Left renal pelvis (tissue), 4 donors: ENCODE results near the gene TEX264. TPM values are rescaled to one million over a fixed set of nuclear protein-coding genes. Genes with fewer than 3 reads are reported as not detected.

Experiments
- DNase-seq, 4 donors: peaks; one replicate each; pipeline ENCODE4 v3.0.0-alpha.2; 2013; ENCODE audit warnings: low read depth in 4 of 4, low spot score in 3 of 4
- polyA plus RNA-seq, 4 donors: library from polyadenylated mRNA; unstranded; fragments of 120-200 nt; gene quantifications; one replicate each; pipeline ENCODE4 v1.2.1, GENCODE V29; 2013; ENCODE audit not compliant: insufficient read length in 4 of 4

Gene TEX264
- polyA plus RNA-seq, 4 donors, result 30.2 to 70.0 (median 57.7) TPM

DNA sequence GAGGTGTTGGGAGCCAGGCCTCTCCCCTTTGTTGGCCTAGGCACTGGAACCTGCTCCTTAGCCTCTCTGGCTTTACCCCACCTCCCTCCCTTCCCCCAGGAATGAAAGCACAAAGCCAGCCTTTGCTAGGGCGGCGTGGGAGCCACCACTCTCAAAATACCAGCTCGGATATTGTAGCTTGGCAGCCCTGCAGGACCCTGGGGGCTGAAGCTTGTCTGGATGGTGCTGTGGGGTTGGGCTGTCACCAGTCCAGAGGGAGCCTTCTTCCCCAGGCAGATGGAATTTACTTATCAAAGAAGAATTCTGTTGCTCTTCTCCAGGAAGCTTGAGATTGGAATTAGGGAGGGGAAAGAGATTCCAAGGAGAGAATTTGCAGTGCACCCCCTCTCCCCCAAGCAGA, 20.9 kb downstream of the TEX264 start:
- no peak for DNase-seq

DNA sequence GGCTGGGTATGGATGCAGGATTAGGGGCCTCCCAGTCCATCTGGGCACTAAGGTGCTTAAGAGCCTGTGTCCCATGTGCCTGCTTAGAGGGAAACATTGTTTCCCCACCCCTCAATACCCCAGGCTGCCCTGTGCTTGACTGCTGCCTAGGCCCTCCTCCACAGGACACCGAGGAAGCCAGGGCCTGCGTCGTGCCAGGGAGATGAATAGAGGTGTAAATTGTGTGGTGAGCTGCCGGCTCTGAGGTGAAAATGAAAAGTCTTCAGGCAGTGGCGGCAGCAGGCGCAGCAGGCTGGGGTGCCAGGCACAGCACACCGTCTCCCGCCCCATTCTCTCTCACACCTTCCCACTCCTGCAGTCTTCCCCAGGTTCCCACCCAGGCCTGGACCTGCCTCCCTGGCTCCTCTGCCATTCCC, 21.9 kb downstream of the TEX264 start:
- no peak for DNase-seq

DNA sequence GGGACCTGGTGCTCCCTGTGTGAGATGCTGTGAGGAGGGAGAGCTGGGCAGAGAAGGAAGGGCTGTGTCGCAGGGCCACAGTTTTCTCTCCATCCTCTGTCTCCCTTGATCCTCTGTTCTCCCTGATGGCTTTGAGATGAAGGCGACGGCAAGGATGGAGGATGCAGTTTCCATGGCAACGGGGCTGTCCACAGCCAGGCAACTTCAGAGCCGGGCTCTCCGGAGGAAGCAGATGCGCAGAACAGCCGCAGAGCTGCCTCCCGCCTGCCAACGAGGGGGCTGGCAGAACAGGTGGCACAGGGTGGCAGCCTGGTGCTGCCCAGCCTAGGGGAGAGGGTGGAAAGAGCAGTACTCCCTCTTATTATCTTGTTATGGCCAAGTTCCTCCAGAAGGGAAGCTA, 25.9 kb downstream of the TEX264 start:
- no peak for DNase-seq

DNA sequence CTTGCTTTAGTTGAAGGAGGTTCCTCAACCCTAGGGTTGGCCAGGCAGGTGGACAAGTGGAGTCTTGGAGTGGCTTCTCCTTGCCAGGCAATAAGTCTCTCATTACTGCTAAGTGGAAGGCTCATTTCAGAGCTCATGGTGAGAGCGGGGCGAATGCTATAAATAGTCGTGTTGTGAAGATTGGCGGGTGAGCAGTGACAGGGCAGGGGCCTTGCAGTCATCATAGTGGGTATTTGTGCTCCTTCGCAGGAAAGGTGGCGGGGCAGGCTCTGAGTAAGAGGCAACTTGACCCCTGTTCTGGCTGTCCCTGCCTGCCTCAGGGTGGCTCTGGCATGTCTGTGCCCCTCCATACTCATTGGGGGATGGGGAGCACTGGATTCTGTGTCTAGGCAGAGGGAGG, 27.2 kb downstream of the TEX264 start:
- no peak for DNase-seq

DNA sequence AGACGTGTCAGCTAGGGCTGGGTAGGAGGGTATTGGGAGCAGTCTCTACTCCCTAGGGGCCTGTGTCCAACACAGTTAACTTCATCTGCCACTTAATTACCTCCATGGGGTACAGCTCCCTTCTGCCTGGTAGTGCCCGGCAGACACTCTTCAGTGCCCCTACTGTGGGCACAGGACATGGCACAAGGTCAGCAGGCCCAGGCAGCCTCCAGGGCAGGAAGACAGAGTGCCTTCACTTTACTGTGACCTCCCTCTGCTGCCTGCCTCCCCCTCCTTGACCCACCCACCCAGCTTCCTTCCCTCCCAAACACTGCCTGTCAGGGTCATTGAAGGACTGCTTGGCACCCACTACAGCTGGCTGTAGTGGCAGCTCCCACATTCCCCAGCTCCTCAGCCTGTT, 29.4 kb downstream of the TEX264 start:
- no peak for DNase-seq

DNA sequence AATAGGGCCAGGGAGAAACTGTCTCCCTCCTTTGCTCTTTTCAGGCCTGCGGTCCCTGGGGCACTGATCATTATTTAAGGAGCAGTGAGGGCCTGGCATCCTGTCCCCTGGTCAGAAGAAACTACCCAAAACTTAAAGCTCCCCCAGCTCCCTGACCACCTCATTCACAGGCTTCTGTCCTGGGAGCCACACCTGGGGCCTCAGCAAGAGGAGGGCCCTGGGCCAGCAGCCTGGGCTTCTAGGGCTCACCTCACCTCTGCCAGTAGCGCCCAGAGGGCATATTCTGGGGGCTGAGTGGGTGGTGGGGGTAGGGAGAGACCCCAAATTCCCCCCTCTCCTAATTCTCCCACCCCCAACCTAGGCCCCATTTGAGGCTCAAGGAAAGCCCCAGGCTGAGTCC, 31.1 kb downstream of the TEX264 start:
- no peak for DNase-seq

DNA sequence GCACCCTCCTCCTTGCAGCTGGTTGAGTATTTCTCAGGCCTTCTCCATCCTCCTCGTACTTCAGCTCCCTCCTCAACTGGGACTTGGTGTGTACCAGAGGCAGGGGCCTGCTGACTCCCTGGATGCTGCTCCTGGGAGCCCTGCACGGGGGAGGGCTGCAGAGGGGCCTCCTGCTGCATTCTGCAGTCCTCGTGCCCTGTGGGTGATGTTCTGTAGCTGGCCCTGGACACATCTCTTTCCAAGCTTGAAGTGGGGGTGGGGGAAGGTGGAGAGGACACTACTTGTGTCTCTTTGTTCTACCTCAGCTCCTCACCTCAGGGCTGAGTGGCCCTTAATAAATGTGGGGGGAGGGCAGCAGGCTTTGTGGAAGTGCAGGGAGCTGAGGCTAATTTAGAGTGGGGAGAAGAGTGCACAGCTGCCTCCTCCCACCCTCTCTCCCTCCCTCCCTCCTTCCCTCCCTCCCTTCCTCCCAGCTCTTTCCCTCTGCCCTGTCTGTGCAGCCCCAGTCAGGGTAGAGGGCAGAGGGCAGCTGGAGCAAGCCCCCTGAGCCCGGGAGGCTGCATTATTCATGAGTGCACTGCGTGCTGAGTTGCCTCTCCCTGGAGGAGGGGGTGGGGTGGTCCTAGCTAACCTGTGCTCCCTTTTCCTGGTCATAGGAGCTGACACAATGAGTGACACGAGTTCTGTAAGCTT, 32.2 kb downstream of the TEX264 start:
- DNase-seq, result no peak

DNA sequence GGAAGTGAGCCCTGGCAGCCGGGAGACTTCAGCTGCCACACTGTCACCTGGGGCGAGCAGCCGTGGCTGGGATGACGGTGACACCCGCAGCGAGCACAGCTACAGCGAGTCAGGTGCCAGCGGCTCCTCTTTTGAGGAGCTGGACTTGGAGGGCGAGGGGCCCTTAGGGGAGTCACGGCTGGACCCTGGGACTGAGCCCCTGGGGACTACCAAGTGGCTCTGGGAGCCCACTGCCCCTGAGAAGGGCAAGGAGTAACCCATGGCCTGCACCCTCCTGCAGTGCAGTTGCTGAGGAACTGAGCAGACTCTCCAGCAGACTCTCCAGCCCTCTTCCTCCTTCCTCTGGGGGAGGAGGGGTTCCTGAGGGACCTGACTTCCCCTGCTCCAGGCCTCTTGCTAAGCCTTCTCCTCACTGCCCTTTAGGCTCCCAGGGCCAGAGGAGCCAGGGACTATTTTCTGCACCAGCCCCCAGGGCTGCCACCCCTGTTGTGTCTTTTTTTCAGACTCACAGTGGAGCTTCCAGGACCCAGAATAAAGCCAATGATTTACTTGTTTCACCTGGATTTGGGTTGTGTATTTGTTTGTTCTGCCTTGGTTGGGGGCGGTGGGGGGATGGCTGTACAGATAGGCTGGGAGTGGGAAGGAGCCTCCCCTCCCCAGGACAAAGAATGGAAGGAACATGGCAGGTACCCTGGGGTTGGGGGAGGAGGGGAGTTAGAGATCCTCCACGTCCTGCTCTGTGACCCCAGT, 32.9 kb downstream of the TEX264 start:
- DNase-seq, result no peak

DNA sequence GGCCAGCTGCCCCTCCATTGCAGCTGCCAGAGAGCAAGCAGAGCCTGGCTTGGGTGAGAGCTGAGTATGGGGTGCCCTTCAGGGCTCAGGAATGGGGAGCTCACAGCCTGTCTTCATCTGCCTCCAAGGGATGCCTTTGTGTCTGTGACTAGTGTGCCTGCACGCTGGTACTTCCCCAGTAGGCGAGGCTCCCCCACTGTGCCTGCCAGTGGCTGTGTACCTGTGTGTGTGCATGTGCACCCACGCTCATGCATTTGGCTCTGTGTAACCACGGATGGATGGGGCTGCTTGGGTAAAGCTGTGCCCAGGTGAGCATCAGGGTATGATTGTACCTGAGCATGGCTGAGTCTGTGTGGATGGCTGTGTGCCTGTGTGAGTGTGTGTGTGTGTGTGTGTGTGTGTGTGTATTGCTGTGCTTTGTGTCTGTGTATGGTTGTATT, 33.5 kb downstream of the TEX264 start:
- DNase-seq, result no peak

DNA sequence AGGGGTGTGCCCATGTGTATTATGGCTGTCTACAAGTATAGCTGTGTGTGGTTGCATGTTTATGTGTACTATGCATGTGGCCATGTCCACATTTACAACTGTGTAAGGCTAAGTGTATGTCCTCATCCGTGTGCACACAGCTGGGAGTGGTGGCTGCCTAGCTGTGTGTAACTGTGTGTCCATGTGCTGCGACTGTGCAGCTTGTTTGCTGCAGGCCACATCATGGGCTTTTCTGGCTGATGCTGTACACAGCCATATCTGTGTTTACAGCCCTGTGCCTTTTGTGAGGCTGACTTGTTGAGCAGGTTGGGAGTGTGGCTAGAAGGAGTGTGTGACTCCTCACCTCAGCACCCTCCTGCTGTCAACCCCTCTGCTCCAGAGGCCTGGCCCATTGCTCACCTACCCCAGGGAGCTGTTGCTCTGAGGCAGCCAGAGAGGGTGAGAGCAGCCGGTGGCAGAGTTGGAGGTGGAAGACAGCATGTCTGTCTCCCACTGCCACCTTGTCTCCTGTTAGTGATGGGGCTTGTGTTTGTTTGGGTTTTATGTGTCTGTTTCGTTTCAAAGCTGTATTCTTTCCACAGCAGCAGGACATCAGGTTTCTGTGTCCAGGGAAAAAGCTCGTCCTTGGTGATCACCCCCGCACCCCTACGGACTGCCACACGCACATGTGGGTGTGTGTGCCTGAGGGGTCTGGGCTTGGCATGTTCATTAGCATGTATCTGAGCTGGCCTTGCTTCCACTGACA, 34.4 kb downstream of the TEX264 start:
- DNase-seq, result no peak

DNA sequence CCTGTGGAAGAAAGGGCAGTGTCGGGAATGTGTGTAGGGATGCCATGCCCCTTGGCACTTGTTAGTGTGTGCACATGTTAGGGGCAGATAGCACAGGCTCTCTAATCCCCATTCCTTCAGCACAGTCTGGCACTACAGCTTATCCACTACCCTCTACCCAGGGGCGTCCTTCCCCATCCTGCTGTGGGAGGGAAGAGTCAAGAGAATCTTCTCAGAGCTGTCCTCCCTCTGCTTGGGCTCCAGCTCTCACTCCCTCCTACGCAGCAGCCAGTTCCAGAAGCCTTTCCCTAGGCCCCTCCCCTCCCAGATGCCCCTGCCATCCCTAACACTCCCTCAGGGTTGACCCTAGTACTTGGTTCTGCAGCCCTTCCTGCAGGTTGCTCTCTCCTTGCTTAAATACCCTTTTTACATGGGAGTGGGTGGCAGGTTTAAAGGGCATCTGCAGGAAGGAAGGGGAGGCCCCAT, 35.0 kb downstream of the TEX264 start:
- no peak for DNase-seq

DNA sequence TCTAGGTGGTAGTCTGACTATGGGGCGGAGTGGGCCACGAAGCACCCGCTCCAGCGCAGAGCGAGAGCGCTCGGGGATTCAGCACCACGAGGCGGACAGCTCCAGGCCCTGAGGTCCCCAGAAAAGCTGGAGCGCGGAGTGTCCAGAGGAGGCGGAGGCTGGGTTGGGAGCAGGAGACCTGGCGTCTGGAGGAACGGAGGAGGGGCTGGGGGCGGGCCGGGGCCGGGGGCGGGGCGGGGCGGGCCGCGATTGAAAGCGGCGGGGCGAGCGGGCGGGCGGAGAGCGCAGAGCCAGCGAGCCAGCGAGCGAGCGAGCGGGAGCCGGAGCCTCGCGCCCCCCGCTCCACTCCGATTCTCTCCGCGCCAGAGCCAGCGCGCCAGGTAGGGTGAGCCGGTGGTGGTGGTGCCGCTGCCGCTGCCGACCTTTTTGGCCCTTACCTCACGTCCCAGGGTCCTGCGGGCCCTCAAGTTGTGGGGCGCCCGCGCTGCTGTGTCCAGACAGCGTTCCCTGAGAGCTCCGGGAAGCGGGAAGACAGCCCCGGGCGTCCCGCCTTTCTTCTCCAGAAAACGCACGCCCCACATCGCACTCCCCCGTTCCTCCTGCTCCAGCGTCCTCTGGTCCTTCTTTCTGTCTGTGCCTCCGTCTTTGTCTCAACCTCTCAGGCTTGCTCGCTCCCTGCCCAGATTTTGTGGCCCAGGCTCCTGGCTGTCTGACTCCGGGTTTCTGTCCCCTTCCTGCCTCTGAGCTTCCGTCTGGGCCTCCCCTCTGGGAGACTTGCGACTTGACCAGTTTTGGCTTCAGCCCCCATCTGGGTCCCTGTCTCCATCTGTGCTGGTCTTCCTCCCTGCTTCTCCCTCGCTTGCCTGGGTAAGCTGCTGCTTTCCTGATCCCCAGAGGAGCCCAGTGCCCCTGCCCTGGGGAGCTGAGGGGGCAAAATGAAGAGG, 36.0 kb downstream of the TEX264 start, which contains the start of gene GRM2:
TSS of gene GRM2 (plus strand) at position 281 of the 944 bp plus-strand sequence. CDS start 1,916 bp downstream, outside the sequence.
- peak; percentile 66 to 86 (median 75) for DNase-seq

DNA sequence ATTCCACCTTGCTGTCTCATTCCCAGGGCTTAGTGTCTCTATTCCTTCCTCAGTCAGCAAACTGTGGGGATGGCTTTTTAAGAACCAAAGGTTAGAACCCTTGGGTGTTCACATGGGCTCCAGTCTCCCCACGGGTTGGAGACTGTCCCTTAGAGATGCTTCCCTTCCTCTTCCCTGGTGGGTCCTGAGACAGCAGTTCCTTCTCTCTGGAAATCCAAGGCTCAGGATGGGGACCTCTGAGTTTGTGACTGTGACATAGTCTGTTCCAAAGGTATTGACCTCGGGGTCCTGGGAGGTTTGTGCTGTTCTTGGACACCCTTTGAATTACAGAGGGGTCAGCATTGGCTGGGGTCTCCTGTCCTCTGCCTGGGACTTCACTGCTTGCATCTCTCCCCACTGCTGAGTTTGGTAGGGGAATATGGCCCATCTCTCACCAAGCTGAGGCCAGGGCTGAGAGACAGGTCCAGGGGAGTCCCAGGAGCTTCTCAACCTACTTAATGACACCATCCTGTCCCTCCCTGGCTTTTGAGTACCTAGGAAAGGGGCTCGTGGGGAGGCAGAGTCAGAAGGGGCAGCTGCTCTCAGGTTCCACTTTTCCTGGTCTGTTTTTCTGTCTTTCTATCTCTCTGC, 37.3 kb downstream of the TEX264 start:
- no peak for DNase-seq

DNA sequence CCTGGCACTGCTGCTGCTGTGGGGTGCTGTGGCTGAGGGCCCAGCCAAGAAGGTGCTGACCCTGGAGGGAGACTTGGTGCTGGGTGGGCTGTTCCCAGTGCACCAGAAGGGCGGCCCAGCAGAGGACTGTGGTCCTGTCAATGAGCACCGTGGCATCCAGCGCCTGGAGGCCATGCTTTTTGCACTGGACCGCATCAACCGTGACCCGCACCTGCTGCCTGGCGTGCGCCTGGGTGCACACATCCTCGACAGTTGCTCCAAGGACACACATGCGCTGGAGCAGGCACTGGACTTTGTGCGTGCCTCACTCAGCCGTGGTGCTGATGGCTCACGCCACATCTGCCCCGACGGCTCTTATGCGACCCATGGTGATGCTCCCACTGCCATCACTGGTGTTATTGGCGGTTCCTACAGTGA, 38.0 kb downstream of the TEX264 start:
- no peak for DNase-seq

DNA sequence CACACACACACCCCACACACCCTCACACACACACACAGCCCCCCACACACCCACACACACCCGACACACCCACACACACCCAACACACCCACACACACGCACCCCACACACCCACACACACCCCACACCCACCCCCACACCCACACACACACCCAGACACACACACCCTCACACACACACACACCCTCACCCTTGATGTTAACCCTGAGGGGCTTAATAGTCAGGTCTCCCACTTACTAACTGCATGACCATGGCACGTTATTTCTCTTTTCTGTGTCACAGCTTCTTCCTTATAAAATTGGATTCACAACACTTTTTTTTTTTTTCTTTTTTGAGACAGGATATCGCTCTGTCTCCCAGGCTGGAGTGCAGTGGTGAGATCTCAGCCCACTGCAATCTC, 38.6 kb downstream of the TEX264 start:
- no peak for DNase-seq

DNA sequence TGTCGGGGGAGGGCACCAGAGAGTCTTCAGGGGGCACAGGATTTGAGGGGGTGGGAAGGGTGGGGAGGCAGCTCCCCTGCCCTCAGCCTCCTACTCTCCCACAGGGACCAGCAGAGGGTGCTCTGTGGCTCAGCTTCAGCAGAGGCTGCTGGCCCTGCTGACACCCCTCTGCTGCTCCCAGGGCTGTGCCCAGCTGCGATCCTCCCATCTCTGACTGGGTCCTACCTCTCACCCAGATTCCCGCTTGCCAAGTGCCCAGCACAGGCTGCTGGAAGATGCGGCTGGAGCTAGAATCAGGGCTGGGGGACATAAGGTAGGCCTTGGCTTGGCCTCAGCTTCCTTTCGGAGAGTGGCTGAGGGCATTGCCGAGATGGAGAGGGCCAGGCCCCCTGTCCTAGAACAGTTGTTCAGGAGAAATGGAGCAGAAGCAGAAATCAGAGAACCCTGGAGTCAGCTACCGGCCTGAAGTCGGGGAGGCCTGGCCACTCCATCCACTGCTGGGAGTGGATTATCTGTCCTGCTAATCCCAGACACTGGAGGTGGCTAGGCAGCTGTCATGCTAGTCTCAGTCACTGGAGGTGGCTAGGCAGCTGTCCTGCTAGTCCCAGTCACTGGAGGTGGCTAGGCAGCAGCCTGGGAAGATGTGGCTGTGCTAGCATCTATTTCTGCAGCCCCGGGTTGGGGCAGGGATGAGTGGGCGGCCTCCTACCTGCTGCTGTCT, 39.7 kb downstream of the TEX264 start:
- DNase-seq, result no peak

DNA sequence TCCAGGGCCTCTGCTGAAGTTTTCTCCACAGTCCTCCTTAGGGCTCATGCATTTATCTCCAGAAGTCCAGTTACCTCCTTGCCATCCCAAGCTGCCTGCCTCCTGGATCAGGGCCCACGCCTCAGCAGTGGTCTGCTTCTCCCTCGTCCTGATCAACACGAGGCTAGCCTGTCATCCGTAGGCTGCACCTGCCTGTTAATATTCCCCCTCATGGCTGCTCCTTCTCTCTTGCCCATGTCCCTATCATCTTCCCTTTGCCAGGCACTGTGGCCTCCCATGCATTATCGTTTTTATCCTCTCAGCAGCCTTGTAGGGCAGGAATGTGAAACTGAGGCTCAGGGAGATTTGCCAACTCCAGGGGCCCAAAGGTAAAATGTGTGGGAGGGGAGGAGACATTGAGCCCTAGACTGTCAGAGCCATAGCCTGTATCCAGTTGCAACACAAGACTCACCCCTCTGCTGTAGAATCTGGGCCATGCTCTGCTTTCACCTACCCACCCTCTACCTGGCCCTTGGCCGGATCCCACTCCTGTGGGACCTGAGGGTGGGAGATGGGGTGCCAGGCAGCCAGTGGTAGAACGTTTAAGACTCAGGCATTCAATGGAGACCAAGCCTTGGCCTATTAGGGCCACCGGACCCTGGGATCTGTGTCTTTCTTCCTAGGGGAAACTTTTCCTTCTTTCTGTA, 40.4 kb downstream of the TEX264 start:
- DNase-seq, result no peak

DNA sequence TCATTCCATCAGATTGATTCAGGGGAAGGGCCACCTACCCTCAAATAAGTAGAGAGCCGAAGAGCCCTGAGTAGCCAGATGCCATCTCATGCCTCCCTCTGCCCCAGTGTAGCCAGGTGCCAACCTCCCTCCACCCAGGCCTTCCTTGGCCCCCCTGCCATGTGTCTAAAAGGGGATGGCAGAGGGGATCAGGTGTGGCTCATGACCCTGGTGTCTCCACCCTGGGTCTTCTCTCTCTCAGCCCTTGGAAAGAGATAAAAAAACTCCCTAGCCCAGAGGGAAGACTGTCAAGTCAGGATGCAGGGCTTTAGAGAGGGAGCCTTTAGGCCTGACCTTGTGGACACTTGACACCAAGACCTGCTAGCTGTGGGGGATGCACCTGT, 41.0 kb downstream of the TEX264 start:
- DNase-seq, result no peak
